Measurements from ENCODE around the gene SLC24A4.

DNA sequence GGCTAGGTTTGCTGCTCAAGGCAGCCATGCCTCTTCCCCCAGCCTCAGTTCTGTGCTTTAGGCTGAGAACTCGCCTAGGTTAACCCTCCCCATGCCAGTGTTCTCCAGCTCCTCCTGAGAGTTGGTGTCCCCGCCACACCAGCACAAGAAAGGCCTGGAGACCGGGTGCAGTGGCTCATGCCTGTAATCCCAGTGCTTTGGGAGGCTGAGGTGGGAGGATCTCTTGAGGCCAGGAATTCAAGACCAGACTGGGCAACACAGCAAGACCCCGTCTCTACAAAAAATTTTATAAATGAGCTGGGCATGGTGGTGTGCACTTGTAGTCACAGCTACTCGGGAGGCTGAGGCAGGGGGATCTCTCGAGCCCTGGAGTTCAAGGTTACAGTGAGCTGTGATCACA lies 200.8 kb downstream of the SLC24A4 start:
- TF ChIP-seq, protein P1, sequence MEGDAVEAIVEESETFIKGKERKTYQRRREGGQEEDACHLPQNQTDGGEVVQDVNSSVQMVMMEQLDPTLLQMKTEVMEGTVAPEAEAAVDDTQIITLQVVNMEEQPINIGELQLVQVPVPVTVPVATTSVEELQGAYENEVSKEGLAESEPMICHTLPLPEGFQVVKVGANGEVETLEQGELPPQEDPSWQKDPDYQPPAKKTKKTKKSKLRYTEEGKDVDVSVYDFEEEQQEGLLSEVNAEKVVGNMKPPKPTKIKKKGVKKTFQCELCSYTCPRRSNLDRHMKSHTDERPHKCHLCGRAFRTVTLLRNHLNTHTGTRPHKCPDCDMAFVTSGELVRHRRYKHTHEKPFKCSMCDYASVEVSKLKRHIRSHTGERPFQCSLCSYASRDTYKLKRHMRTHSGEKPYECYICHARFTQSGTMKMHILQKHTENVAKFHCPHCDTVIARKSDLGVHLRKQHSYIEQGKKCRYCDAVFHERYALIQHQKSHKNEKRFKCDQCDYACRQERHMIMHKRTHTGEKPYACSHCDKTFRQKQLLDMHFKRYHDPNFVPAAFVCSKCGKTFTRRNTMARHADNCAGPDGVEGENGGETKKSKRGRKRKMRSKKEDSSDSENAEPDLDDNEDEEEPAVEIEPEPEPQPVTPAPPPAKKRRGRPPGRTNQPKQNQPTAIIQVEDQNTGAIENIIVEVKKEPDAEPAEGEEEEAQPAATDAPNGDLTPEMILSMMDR (IDR thresholded peaks at IDR 0.05) = no peak
- no peak for TF ChIP-seq POLR2A (IDR thresholded peaks at IDR 0.05)

Data from uterus (tissue), 2 donors.